Mucosa of rectum (tissue), 2 donors: ENCODE results near the gene PPM1L.
"Not testable (repeated sequence)": the region's sequence is repeated elsewhere in the genome, so short reads cannot be mapped to it uniquely, and the experiment has no call there.

Experiments used
- H3K27ac ChIP-seq, 2 donors: one replicate each; pipeline ENCODE4 v1.7.0; 2013; ENCODE audit warnings: inconsistent platforms in 2 of 2, low read depth in 2 of 2, low read length in 2 of 2
- H3K27me3 ChIP-seq, 2 donors: one replicate each; pipeline ENCODE4 v1.7.0; 2013; ENCODE audit warnings: low read length in 2 of 2; ENCODE audit not compliant: control insufficient read depth in 2 of 2, insufficient read depth in 2 of 2
- H3K36me3 ChIP-seq, 2 donors: one replicate each; pipeline ENCODE4 v1.7.0; 2013; ENCODE audit warnings: low read length in 2 of 2; ENCODE audit not compliant: control insufficient read depth in 2 of 2, insufficient read depth in 2 of 2
- H3K4me1 ChIP-seq, 2 donors: one replicate each; pipeline ENCODE4 v1.7.0; 2013; ENCODE audit warnings: low read length in 2 of 2, mild to moderate bottlenecking in 1 of 2; ENCODE audit not compliant: control insufficient read depth in 2 of 2, insufficient read depth in 2 of 2
- H3K4me3 ChIP-seq, 2 donors: one replicate each; pipeline ENCODE4 v1.7.0; 2013; ENCODE audit warnings: low read length in 2 of 2
- H3K9ac ChIP-seq, 2 donors: one replicate each; pipeline ENCODE4 v1.7.0; 2013; ENCODE audit warnings: low read length in 2 of 2, low read depth in 1 of 2, mild to moderate bottlenecking in 1 of 2
- H3K9me3 ChIP-seq, 2 donors: one replicate each; pipeline ENCODE4 v1.7.0; 2013; ENCODE audit warnings: low read length in 2 of 2; ENCODE audit not compliant: control insufficient read depth in 2 of 2
- donor health status: healthy.
- donor health status: Normal muscosa, but diverticular disease.

The PPM1L gene

DNA sequence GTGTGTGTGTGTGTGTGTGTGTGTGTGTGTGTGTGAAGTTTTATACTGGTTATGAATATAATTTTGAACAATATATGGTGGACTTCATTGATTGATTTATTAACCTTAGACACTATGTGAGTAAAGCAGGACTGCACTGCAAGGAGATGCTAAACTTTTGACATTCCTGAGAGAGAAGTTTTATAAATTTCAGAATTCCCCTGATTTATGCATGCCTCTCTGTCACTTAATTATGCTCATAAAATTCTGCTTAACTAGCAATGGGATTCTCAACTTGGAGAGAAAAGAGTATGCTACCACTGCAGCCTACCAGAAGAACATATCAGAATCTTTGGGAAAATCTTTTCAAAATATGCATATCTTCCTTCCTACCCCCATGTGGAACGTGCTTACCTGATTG lies 204.5 kb downstream of the PPM1L start:
- Histone ChIP-seq H3K36me3 (no peaks in the 10 kb centered on the region), H3K4me3 (no peak overlapping the region), H3K9me3 (no peaks in the 10 kb centered on the region), H3K27me3 (no peaks in the 10 kb centered on the region), H3K27ac (no peak overlapping the region), H3K9ac (no peak overlapping the region), H3K4me1 (no peaks in the 10 kb centered on the region)

DNA sequence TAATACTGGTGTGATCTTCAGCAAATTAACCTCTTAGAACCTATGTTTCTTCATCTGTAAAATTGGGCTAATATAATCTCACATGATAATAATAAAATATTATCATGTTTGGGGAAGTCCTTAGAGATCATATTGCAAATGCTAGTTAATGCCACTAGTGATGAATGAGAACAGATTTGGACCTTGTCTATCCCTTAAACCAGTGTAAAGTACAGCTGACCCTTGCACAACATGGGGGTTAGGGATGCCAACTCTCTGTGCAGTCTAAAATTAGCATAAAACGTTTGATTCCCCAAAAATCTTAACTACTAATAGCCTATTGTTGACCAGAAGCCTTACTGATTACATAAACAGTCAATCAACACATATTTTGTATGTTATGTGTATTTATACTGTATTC lies 207.9 kb downstream of the PPM1L start:
- no peak overlapping the region for H3K27ac ChIP-seq
- H3K9me3 ChIP-seq, result no peaks in the 10 kb centered on the region
- no peaks in the 10 kb centered on the region for H3K4me1 ChIP-seq
- H3K9ac ChIP-seq, result no peak overlapping the region
- H3K4me3 ChIP-seq, result no peak overlapping the region
- no peaks in the 10 kb centered on the region for H3K36me3 ChIP-seq
- no peaks in the 10 kb centered on the region for H3K27me3 ChIP-seq

DNA sequence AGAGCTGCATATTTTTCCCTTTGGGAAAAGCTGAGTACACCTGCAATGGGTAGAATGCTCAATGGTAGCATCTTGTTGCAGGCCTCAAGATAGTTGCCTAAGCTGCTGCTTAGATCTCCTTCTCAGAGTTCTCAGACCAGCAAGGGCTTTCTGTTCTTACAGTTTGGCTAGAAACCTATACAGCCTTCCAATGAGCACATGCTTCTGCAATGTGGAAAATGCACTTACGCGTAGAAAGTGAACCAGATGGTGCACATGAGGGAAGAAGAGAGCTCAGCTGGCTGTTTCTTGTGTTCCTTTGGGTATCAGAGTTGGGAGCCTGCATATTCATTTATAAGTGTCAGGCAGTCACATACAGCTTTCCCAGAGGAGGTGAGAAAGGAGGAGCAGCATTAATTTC lies 212.7 kb downstream of the PPM1L start:
- Histone ChIP-seq H3K36me3 (no peaks in the 10 kb centered on the region), H3K4me3 (no peak overlapping the region), H3K27me3 (no peaks in the 10 kb centered on the region), H3K9ac (no peak overlapping the region), H3K9me3 (no peaks in the 10 kb centered on the region), H3K4me1 (no peaks in the 10 kb centered on the region), H3K27ac (no peak overlapping the region)

DNA sequence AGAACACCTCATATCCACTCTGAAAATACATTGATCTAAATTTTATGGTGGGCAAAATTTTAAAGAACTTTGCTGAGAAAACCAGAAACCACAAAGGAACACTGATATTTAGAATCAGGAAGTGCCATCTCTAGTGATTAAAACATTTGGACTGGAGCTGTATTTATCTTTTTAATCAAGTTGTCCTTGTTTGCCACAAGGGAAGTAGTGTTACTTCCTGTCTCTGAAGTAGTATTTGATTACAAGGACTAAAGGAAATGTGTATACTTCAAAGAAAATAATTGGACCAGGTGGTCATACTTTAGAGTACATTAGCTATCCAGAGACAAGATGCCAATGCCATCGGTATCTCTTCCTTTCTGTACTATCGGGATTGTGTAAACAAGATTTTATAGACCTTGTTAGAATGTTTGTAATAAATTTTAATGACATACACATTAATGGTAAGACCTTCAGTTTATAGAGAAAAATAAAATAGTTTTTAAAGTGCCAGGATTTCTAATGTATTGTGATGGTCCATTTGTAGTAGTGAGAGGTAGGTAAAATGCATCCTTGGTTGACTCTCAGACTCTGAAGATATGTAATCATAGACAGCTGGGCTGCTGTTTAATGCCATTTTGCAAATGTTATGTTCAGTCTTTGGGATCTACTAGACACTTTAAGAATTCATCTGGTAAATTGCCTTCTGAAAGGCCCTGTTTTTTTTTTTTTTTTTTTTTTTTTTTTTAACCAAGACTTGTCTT lies 217.2 kb downstream of the PPM1L start:
- no peaks in the 10 kb centered on the region for H3K27me3 ChIP-seq
- no peak overlapping the region for H3K9ac ChIP-seq
- H3K4me1 ChIP-seq, result no peaks in the 10 kb centered on the region
- no peak overlapping the region for H3K27ac ChIP-seq
- H3K9me3 ChIP-seq, result no peaks in the 10 kb centered on the region
- no peaks in the 10 kb centered on the region for H3K36me3 ChIP-seq
- H3K4me3 ChIP-seq, result no peak overlapping the region

DNA sequence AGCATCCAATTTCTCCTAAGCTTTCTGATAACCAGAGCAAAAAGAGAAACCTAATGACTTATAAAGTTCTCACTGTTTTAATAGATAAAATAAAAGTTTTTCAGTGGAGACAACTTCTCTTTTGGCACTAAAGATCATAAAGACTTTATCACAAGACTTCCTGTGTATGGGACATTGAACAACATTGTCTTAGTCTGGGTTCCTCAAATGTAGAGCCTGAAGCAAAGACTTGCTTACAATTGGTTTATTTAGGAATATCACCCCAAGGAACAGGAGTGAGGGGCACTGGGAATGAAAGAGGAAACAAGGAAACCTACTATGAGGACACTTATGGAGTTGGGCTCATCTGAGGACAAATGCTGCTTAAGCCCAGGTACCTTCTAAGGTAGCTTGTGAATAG lies 221.7 kb downstream of the PPM1L start:
- H3K4me1 ChIP-seq, result no peaks in the 10 kb centered on the region
- H3K9me3 ChIP-seq, result no peaks in the 10 kb centered on the region
- H3K4me3 ChIP-seq, result no peak overlapping the region
- H3K27ac ChIP-seq, result no peak overlapping the region
- no peak overlapping the region for H3K9ac ChIP-seq
- H3K36me3 ChIP-seq, result no peaks in the 10 kb centered on the region
- H3K27me3 ChIP-seq, result no peaks in the 10 kb centered on the region

DNA sequence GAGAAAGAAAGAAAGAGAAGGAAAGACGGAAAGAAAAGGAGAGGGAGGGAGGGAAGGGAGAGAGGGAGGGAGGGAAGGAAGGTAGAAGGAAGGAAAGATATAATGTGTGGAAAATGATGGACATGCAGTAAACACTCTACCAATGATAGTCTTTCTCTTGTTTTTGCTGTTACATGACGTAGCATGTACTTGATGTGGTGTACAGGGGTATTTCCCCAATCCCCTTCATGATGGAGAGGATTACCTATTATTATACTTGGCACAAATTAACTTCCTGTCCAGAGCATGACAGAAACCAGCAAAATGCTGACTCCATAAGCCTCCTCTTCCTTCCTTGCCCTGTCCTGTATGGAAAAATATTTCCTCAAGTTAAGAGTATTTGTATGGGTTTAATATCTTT lies 224.7 kb downstream of the PPM1L start:
- Histone ChIP-seq H3K4me3 (no peak overlapping the region), H3K4me1 (no peaks in the 10 kb centered on the region), H3K9me3 (no peaks in the 10 kb centered on the region), H3K27me3 (no peaks in the 10 kb centered on the region), H3K27ac (no peak overlapping the region), H3K9ac (no peak overlapping the region), H3K36me3 (no peaks in the 10 kb centered on the region)

DNA sequence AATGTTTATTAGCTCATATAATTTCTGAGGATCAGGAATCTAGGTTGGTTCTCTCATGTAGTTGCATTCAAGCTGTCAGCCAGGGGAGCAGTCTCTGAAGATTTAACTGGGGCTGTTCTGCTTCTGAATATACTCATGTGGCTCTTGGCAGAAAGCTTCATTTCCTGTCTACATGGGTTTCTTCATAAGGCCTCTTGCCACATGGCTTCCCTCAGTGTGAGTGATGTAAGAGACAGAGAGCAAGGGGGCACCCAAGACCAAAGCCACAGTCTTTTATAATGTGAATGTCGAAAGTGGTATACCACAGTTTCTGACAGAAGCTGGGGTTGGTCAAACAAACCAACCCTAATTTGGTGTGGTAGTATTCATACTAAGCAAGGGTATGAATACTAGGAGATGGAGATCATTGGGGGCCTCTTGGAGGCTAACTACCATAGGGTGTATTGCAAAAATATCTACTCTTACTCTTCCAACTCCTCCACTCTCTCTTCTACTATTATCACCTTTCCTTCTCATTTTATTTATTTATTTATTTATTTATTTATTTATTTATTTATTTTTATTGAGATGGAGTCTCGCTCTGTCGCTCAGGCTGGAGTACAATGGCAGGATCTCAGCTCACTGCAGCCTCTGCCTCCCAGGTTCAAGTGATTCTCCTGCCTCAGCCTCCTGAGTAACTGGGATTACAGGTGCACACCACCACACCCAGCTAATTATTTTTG lies 225.3 kb downstream of the PPM1L start:
- H3K27ac ChIP-seq, result no peak overlapping the region
- no peaks in the 10 kb centered on the region for H3K9me3 ChIP-seq

DNA sequence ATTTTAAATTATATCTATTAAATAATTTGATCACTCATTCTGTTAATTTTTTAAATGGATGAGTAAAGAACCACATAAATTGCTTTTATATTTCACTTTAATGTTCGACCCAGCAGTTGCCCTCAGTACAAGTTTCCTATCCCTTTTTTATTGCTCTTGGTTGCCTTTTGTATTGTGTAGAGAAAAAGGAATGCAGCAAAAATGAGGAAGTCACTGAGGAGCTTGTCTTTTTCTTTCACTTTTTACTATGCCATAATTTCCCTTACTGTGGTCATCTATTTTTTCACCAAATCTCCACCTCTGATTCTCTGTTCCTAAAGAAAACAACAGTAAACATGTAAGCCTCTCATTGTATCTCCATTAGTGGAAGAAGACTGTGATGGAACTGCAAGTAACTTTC lies 226.5 kb downstream of the PPM1L start:
- H3K9ac ChIP-seq, result no peak overlapping the region
- no peaks in the 10 kb centered on the region for H3K9me3 ChIP-seq
- no peak overlapping the region for H3K27ac ChIP-seq
- no peak overlapping the region for H3K4me3 ChIP-seq
- H3K36me3 ChIP-seq, result no peaks in the 10 kb centered on the region
- no peaks in the 10 kb centered on the region for H3K27me3 ChIP-seq
- H3K4me1 ChIP-seq, result no peaks in the 10 kb centered on the region

More for the DNA sequence above, 225.3 kb downstream of the PPM1L start:
- no peaks in the 10 kb centered on the region for H3K27me3 ChIP-seq
- H3K4me3 ChIP-seq, result no peak overlapping the region
- H3K9ac ChIP-seq, result no peak overlapping the region
- H3K36me3 ChIP-seq, result no peaks in the 10 kb centered on the region
- H3K4me1 ChIP-seq, result no peaks in the 10 kb centered on the region

DNA sequence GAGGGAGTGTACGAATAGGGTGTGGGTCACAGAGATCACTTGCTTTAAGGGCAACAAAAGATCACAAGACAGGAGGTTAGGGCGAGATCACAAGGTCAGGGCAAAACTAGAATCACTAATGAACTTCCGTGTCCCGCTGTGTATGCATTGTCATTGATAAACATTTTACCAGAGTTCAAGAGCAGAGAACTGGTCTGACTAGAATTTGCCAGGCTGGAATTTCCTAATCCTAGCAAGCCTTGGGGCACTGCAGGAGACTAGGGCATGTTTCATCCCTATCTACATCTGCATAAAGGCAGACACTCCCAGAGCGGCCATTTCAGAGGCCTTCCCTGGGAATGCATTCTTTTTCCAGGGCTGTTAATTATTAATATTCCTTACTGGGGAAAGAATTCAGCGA lies 227.9 kb downstream of the PPM1L start:
- not testable (repeated sequence) for H3K9me3 ChIP-seq, H3K27ac ChIP-seq, H3K9ac ChIP-seq, H3K27me3 ChIP-seq, H3K4me3 ChIP-seq, H3K4me1 ChIP-seq, H3K36me3 ChIP-seq

DNA sequence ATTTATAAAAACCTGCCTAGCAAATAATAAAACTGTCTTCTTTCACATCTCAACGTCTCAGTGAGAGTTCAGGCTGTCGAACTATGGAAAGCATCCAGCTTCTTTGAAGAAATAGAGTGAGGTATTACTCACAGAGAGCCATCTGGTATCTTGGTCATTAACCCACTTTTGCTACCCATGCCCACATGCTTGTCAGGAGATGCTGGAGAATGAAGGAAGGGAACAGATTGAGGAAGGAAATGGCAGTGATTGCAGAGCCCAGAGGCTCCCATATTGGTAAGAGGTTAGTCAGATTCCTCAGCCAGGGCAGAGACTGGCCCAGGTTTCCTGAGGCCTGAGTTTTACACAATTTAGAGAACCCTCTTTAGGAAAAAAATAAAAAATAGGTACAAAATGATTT lies 230.0 kb downstream of the PPM1L start:
- Histone ChIP-seq H3K9ac (no peak overlapping the region), H3K4me1 (no peaks in the 10 kb centered on the region), H3K9me3 (no peaks in the 10 kb centered on the region), H3K36me3 (no peaks in the 10 kb centered on the region), H3K27me3 (no peaks in the 10 kb centered on the region), H3K27ac (no peak overlapping the region), H3K4me3 (no peak overlapping the region)
